Measurements from ENCODE around the gene CTTNBP2.

Gene CTTNBP2

GRCh38 chr7:117679120-117679519 lies 194.1 kb downstream of the CTTNBP2 start:
- DNase-seq (ENCODE audit: insufficient read length, low spot score) (no peak), FAIRE-seq (no peak)
- TF ChIP-seq TAF1 (IDR thresholded peaks at IDR 0.05; ENCODE audit: low read depth, low read length): no peak
- no peak for TF ChIP-seq SPI1 (IDR thresholded peaks at IDR 0.05; ENCODE audit: low read depth, low read length)
- TF ChIP-seq POLR2A (IDR thresholded peaks at IDR 0.05; ENCODE audit: low read depth, low read length): no peak
- TF ChIP-seq POU2F2 (IDR thresholded peaks at IDR 0.05; ENCODE audit: low read depth, low read length): no peak
- no peak for TF ChIP-seq POLR2AphosphoS5 (IDR thresholded peaks at IDR 0.05; ENCODE audit: low read depth, low read length)
- TF ChIP-seq PAX5 (IDR thresholded peaks at IDR 0.05; ENCODE audit: insufficient read depth, low read length, severe bottlenecking): no peak

- no peak for FAIRE-seq
Measured at GRCh38 chr7:117675497-117676435, 197.5 kb downstream of the CTTNBP2 start.

DNA sequence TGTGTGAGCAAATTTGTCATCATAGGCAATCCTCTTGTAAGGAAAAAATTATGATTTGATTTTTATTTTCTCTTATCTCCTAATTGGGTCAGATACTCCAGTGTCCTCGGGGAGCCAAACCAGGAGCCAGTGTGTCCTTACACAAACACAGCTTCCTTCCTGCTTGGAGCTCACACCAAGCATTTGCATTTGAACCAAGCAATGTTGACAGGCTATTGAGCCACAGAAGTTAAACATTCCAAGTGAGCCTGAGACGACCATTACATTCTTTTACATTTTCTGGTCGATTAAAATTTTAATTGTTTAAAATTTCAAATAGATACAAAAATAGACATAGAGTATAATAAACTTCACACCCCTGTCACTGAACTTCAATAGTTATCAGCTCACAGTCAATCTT lies 198.6 kb downstream of the CTTNBP2 start:
- DNase-seq (ENCODE audit: insufficient read length, low spot score) (no peak), FAIRE-seq (no peak)
- TF ChIP-seq POLR2AphosphoS5 (IDR thresholded peaks at IDR 0.05; ENCODE audit: low read depth, low read length): no peak

More at GRCh38 chr7:117675497-117676435, 197.5 kb downstream of the CTTNBP2 start:
- no peak for DNase-seq (ENCODE audit: insufficient read length, low spot score)
- no peak for TF ChIP-seq POU2F2 (IDR thresholded peaks at IDR 0.05; ENCODE audit: low read depth, low read length)
- no peak for TF ChIP-seq POLR2A (IDR thresholded peaks at IDR 0.05; ENCODE audit: low read depth, low read length)
- no peak for TF ChIP-seq PAX5 (IDR thresholded peaks at IDR 0.05; ENCODE audit: insufficient read depth, low read length, severe bottlenecking)
- no peak for TF ChIP-seq TAF1 (IDR thresholded peaks at IDR 0.05; ENCODE audit: low read depth, low read length)
- TF ChIP-seq SPI1 (IDR thresholded peaks at IDR 0.05; ENCODE audit: low read depth, low read length): no peak
- TF ChIP-seq POLR2AphosphoS5 (IDR thresholded peaks at IDR 0.05; ENCODE audit: low read depth, low read length): no peak

DNA sequence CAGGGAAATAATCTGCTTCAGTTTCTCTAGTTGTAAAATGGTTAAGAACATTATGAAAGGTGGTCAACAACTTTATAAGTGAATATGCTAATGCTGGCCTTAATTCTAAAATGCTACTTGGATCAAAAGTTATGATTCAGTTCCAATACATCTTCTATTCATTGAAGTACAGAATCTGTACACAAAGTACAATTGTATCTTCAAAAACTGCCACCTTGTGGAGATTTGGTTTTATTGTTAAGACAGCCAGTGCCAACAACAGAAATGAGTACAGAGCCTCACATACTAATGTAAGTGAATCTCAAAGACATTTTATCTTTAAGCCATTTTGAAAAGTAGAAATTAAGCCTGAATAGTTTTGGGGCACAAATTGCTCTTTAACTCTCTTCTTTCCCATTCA lies 199.4 kb downstream of the CTTNBP2 start:
- DNase-seq (ENCODE audit: insufficient read length, low spot score) (no peak), FAIRE-seq (no peak)
- no peak for TF ChIP-seq TAF1 (IDR thresholded peaks at IDR 0.05; ENCODE audit: low read depth, low read length)
- no peak for TF ChIP-seq POLR2AphosphoS5 (IDR thresholded peaks at IDR 0.05; ENCODE audit: low read depth, low read length)
- TF ChIP-seq PAX5 (IDR thresholded peaks at IDR 0.05; ENCODE audit: insufficient read depth, low read length, severe bottlenecking): no peak
- no peak for TF ChIP-seq POLR2A (IDR thresholded peaks at IDR 0.05; ENCODE audit: low read depth, low read length)
- no peak for TF ChIP-seq POU2F2 (IDR thresholded peaks at IDR 0.05; ENCODE audit: low read depth, low read length)
- TF ChIP-seq SPI1 (IDR thresholded peaks at IDR 0.05; ENCODE audit: low read depth, low read length): no peak

- FAIRE-seq (no peak), DNase-seq (ENCODE audit: insufficient read length, low spot score) (no peak)
- TF ChIP-seq SPI1 (IDR thresholded peaks at IDR 0.05; ENCODE audit: low read depth, low read length): no peak
Measured at GRCh38 chr7:117673367-117673766, 199.9 kb downstream of the CTTNBP2 start.

- DNase-seq (ENCODE audit: insufficient read length, low spot score): no peak
- TF ChIP-seq SPI1 (IDR thresholded peaks at IDR 0.05; ENCODE audit: low read depth, low read length) (no peak), POU2F2 (IDR thresholded peaks at IDR 0.05; ENCODE audit: low read depth, low read length) (no peak), POLR2AphosphoS5 (IDR thresholded peaks at IDR 0.05; ENCODE audit: low read depth, low read length) (no peak), PAX5 (IDR thresholded peaks at IDR 0.05; ENCODE audit: insufficient read depth, low read length, severe bottlenecking) (no peak), TAF1 (IDR thresholded peaks at IDR 0.05; ENCODE audit: low read depth, low read length) (no peak), POLR2A (IDR thresholded peaks at IDR 0.05; ENCODE audit: low read depth, low read length) (no peak)
- FAIRE-seq: no peak
Measured at GRCh38 chr7:117672453-117672852, 200.8 kb downstream of the CTTNBP2 start.

GRCh38 chr7:117669818-117670217 lies 203.4 kb downstream of the CTTNBP2 start:
- DNase-seq (ENCODE audit: insufficient read length, low spot score): no peak
- no peak for FAIRE-seq
- TF ChIP-seq SPI1 (IDR thresholded peaks at IDR 0.05; ENCODE audit: low read depth, low read length) (no peak), PAX5 (IDR thresholded peaks at IDR 0.05; ENCODE audit: insufficient read depth, low read length, severe bottlenecking) (no peak), POLR2A (IDR thresholded peaks at IDR 0.05; ENCODE audit: low read depth, low read length) (no peak), POLR2AphosphoS5 (IDR thresholded peaks at IDR 0.05; ENCODE audit: low read depth, low read length) (no peak), POU2F2 (IDR thresholded peaks at IDR 0.05; ENCODE audit: low read depth, low read length) (no peak), TAF1 (IDR thresholded peaks at IDR 0.05; ENCODE audit: low read depth, low read length) (no peak)

- DNase-seq (ENCODE audit: insufficient read length, low spot score): no peak
- no peak for TF ChIP-seq POLR2A (IDR thresholded peaks at IDR 0.05; ENCODE audit: low read depth, low read length)
- FAIRE-seq: no peak
Measured at GRCh38 chr7:117667456-117667855, 205.8 kb downstream of the CTTNBP2 start.

- DNase-seq (ENCODE audit: insufficient read length, low spot score) (no peak), FAIRE-seq (no peak)
- TF ChIP-seq TAF1 (IDR thresholded peaks at IDR 0.05; ENCODE audit: low read depth, low read length): no peak
- TF ChIP-seq SPI1 (IDR thresholded peaks at IDR 0.05; ENCODE audit: low read depth, low read length): no peak
- TF ChIP-seq POLR2AphosphoS5 (IDR thresholded peaks at IDR 0.05; ENCODE audit: low read depth, low read length): no peak
- TF ChIP-seq POU2F2 (IDR thresholded peaks at IDR 0.05; ENCODE audit: low read depth, low read length): no peak
- TF ChIP-seq PAX5 (IDR thresholded peaks at IDR 0.05; ENCODE audit: insufficient read depth, low read length, severe bottlenecking): no peak
- TF ChIP-seq POLR2A (IDR thresholded peaks at IDR 0.05; ENCODE audit: low read depth, low read length): no peak
Measured at GRCh38 chr7:117666689-117667088, 206.6 kb downstream of the CTTNBP2 start.

DNA sequence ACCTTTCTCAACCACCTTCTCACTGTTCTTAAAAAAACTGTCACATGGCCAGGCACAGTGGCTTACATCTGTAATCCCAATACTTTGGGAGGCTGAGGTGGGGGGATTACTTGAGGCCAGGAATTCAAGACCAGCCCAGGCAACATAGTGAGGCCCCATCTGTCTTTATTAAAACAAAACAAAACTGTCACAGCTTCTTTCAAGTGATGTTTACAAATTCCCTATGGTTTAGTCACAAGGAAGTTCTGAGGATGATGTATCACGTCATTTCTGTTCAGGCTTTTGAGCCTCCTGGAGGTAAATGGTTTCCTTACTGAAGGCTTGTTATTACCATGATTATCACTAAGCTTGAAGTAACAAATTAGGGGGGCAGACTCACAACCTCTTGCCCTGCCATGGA lies 207.2 kb downstream of the CTTNBP2 start:
- no peak for DNase-seq (ENCODE audit: insufficient read length, low spot score)
- FAIRE-seq: no peak
- TF ChIP-seq POLR2A (IDR thresholded peaks at IDR 0.05; ENCODE audit: low read depth, low read length): no peak
- no peak for TF ChIP-seq POU2F2 (IDR thresholded peaks at IDR 0.05; ENCODE audit: low read depth, low read length)
- no peak for TF ChIP-seq TAF1 (IDR thresholded peaks at IDR 0.05; ENCODE audit: low read depth, low read length)
- no peak for TF ChIP-seq PAX5 (IDR thresholded peaks at IDR 0.05; ENCODE audit: insufficient read depth, low read length, severe bottlenecking)
- no peak for TF ChIP-seq POLR2AphosphoS5 (IDR thresholded peaks at IDR 0.05; ENCODE audit: low read depth, low read length)
- no peak for TF ChIP-seq SPI1 (IDR thresholded peaks at IDR 0.05; ENCODE audit: low read depth, low read length)

All from GM12891 (cell line).